ENCODE data around the gene CDK15.

CDK15 gene

DNA sequence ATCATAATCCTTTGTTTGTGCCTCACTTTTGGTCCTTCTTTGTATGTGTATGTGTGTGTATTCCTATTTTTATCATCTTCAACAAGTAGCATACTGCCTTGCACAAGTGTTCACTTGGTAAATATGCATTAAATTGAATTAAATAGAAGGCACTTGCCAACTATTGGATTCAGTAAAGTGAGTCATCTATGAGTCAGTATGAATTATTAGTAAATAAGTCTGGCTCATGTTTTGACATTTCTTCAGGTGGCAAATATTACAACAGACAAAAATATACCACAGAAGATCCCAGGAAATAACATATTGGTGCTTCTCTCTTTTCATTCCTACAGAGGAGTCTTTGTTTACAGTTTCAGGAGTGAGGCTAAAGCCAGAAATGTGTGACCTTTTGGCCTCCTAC lies 84.1 kb downstream of the CDK15 start:
- DNase-seq (ENCODE audit: low spot score): no peak
- in situ Hi-C loops (cut with MboI; ENCODE audit: low sequenced_read_pairs, unreplicated experiment): no loop called here
- TF ChIP-seq, protein P1, sequence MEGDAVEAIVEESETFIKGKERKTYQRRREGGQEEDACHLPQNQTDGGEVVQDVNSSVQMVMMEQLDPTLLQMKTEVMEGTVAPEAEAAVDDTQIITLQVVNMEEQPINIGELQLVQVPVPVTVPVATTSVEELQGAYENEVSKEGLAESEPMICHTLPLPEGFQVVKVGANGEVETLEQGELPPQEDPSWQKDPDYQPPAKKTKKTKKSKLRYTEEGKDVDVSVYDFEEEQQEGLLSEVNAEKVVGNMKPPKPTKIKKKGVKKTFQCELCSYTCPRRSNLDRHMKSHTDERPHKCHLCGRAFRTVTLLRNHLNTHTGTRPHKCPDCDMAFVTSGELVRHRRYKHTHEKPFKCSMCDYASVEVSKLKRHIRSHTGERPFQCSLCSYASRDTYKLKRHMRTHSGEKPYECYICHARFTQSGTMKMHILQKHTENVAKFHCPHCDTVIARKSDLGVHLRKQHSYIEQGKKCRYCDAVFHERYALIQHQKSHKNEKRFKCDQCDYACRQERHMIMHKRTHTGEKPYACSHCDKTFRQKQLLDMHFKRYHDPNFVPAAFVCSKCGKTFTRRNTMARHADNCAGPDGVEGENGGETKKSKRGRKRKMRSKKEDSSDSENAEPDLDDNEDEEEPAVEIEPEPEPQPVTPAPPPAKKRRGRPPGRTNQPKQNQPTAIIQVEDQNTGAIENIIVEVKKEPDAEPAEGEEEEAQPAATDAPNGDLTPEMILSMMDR (IDR thresholded peaks at IDR 0.05; ENCODE audit: borderline replicate concordance, control extremely low read depth, extremely low read depth, insufficient read depth, missing control alignments): no peak

DNA sequence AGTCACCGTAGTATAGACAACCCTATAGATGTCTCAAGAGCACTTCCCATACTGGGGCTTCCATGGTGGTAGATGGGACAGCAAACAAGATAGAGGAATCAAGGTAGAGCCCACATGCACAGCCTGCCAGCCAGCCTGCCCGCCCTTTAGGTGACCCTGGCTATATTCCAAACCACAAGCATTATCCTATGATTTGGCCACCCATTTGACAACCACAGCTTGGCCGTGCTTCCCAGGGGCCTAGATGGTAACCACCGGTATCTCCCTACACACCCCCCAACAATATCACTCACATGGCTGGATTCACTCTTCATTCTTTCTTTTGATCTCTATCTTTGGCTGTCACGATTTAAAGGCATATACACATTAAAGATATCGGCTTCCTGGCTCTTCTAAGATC lies 85.3 kb downstream of the CDK15 start:
- DNase-seq (ENCODE audit: low spot score): no peak
- TF ChIP-seq, protein P1 (IDR thresholded peaks at IDR 0.05; ENCODE audit: borderline replicate concordance, control extremely low read depth, extremely low read depth, insufficient read depth, missing control alignments): no peak
- in situ Hi-C loops (cut with MboI; ENCODE audit: low sequenced_read_pairs, unreplicated experiment): no loop called here

- DNase-seq (ENCODE audit: low spot score): no peak
- TF ChIP-seq, protein P1 (IDR thresholded peaks at IDR 0.05; ENCODE audit: borderline replicate concordance, control extremely low read depth, extremely low read depth, insufficient read depth, missing control alignments): no peak
- in situ Hi-C loops (cut with MboI; ENCODE audit: low sequenced_read_pairs, unreplicated experiment): no loop called here
Measured at GRCh38 chr2:201892516-201892915, 86.2 kb downstream of the CDK15 start.

DNA sequence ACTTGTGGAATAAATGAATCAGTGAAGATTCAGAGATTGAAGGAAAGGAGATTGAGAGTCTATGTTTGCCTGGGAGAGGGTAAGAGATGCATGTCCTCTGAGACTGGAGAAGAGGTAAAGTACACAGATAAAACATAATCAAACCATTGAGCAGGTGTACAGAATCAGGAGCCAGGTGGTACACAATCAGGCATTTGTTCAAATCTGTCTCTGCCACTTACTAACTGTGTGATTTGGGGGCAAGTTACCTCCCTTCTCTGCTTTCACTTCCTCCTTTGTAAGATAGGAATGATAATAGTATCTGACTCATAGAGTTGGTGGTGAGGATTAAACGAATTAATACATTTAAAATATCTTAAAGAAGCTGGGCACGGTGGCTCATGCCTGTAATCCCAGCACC lies 94.0 kb downstream of the CDK15 start:
- no peak for DNase-seq (ENCODE audit: low spot score)
- TF ChIP-seq, protein P1 (IDR thresholded peaks at IDR 0.05; ENCODE audit: borderline replicate concordance, control extremely low read depth, extremely low read depth, insufficient read depth, missing control alignments): no peak
- in situ Hi-C loops (cut with MboI; ENCODE audit: low sequenced_read_pairs, unreplicated experiment): no loop called here

DNA sequence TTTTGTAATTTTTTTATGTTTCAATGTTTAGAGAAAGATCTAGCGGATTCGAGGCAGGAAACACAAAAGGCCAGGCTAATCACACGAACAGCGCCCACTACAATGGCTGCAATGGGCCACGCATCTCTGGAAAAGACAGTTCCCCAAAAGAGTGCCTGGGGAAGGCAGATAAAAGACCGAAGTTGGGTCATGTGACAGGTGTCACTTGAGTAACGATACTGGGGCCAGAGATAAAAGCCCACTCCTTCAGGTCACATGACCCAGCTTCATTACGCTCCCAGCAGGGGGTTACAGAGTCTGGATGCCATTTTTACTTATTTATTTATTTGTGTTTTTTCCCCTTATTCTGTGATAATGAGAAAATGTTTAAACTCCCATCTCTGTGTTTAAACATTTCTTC lies 95.4 kb downstream of the CDK15 start:
- TF ChIP-seq, protein P1 (IDR thresholded peaks at IDR 0.05; ENCODE audit: borderline replicate concordance, control extremely low read depth, extremely low read depth, insufficient read depth, missing control alignments): no peak
- in situ Hi-C loops (cut with MboI; ENCODE audit: low sequenced_read_pairs, unreplicated experiment): no loop called here
- no peak for DNase-seq (ENCODE audit: low spot score)

DNA sequence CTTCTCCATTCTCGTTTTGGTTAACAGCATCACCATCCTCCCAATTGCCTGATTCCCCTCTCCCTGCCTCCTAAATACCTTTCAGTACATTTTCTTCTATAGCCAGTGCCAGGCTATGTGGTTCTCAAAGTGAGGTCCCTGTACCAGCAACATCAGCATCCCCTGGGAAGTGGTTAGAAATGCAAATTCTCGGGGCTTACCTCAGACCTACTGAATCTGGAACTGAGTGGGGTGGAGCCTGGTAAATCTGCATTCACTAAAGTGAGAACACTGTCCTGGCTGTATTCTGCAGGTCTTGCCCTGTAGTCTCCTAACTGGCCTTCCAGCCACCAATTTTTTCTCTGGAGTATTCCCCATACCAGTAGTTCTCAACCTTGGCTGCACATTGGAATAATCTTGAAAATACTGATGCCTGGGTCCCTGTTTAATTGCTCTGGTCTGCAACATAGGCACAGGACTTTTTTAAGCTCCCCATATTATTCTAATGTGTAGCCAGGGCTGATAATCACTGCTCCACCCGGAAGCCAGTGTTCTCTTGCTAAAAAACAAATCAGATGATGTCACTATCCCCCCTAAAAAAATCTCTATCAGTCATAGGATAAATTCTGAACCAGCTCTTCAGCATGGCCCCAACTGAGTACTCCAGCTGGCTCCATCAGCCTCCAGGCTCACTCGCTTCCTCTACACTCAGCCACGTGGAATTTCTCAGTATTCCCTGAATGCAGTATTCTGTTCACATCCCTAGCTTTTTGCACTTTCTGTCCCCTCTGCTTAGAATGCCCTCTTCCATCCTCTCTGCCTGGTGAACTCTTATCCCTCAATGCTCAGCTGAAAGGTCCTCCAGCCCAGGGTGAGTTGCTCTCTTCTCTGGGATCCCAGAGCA lies 98.4 kb downstream of the CDK15 start:
- no peak for DNase-seq (ENCODE audit: low spot score)

More for the DNA sequence above, 98.4 kb downstream of the CDK15 start:
- TF ChIP-seq, protein P1 (IDR thresholded peaks at IDR 0.05; ENCODE audit: borderline replicate concordance, control extremely low read depth, extremely low read depth, insufficient read depth, missing control alignments): no peak
- in situ Hi-C loops (cut with MboI; ENCODE audit: low sequenced_read_pairs, unreplicated experiment): no loop called here
